H1 (cell line): ENCODE results near the gene DCHS1. TPM values are rescaled to one million over a fixed set of nuclear protein-coding genes. Genes with fewer than 3 reads are reported as not detected.

ENCODE experiments used
- ATF2 ChIP-seq: IDR thresholded peaks from 2 replicates; pipeline ENCODE4 v1.6.1; 2012; ENCODE audit warnings: low read length, inconsistent platforms
- CBX5 ChIP-seq: fragments of 300-800, 300-1000 bp; sonication (generic); IDR thresholded peaks from 2 replicates; pipeline ENCODE4 v1.7.1; 2016; ENCODE audit warnings: antibody characterized with exemption, low read length, low read depth
- CHD7 ChIP-seq: fragments of 300-600 bp; sonication (generic); IDR thresholded peaks from 2 replicates; pipeline ENCODE4 v1.7.1; 2012; ENCODE audit warnings: low read length, moderate library complexity, mild to moderate bottlenecking, inconsistent platforms; ENCODE audit not compliant: insufficient replicate concordance
- KDM5A ChIP-seq: fragments of 200-600 bp; IDR thresholded peaks from 2 replicates; pipeline ENCODE4 v1.7.1; 2012; ENCODE audit warnings: mild to moderate bottlenecking, low read length, inconsistent platforms, mixed read lengths
- SIX5 ChIP-seq: IDR thresholded peaks from 2 replicates; pipeline ENCODE4 v1.6.1; 2011; ENCODE audit warnings: mild to moderate bottlenecking, low read depth, low read length
- ZNF274 ChIP-seq: IDR thresholded peaks from 2 replicates; pipeline ENCODE4 v1.7.0; 2012; ENCODE audit warnings: low read length, borderline replicate concordance; ENCODE audit errors: extremely low read depth
- polyA plus RNA-seq, 7 experiments: library from polyadenylated mRNA; depleted of rRNA in 3 of 7; stranded (reverse) in 5 of 7; unstranded in 2 of 7; fragments of >200 nt in 5 of 7; fragments of 200-250 nt in 2 of 7; gene quantifications; 1 replicate in 5 of 7; 2 replicates in 1 of 7; 4 replicates in 1 of 7; pipeline versions ENCODE4 v1.2.1 to v1.2.3, GENCODE V29; 2011 to 2013; ENCODE audit warnings: missing spikeins in 2 of 7, mixed read lengths in 2 of 7
- total RNA-seq: library from RNA; stranded (reverse); fragmentation: NEBNext Ultra II Directional; extraction: Animal tissue kit (Norgen Biotek cat#: 25700); gene quantifications from 2 replicates; pipeline ENCODE4 v1.2.1, GENCODE V29; 2021

Gene DCHS1
- total and polyA plus RNA-seq, 2 of the 8 experiments (the other 6 are each of a cell fraction or from before 2014, with no cell fraction given): 8.2 to 10.5 TPM

DNA sequence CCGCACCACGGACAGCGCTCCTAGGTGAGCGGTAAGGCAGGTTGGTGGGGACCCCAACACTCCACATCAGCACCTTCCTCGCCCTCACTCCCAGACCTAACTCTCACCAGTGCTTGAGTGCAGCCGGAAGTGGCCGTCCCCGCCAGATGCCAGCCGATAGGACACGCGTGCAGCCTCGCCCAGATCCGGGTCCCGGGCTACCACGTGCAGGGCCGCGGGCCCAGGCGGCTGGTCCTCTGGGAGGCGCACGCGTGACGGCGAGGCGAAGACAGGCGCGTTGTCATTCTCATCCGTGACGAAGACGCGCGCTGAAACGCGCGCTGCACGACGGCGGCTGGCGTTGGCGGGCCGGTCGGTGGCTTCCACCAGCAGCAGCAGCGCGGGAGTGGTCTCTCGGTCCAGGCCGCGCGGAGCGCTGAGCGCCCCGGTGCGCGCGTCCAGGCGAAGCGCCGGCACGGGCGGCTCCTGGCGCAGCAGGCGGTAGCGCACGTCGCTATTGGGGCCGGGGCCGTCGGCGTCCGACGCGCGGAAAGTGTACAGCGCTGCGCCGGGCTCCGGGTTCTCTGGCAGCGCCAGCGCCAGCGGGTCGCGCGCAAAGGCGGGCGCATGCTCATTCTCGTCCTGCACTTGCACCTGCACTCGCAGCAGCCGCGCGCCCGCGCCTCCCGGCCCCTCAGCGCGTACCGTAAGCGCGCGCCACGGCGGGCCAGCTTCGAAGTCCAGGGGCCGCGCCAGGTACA is 25.5 kb downstream of the DCHS1 start (continued):
- TF ChIP-seq ATF2 (no peak), SIX5 (no peak), CHD7 (no peak), CBX5 (no peak), KDM5A (no peak), ZNF274 (no peak)
